GM19238 (cell line): ENCODE data around the gene CPNE4.
"Not testable (repeated sequence)": the region's sequence is repeated elsewhere in the genome, so short reads cannot be mapped to it uniquely, and the experiment has no call there.

ENCODE experiments used
- DNase-seq: peaks from one replicate; pipeline ENCODE4 v3.0.0; 2011; ENCODE audit warnings: low spot score; ENCODE audit not compliant: insufficient read length

CPNE4 gene

DNA sequence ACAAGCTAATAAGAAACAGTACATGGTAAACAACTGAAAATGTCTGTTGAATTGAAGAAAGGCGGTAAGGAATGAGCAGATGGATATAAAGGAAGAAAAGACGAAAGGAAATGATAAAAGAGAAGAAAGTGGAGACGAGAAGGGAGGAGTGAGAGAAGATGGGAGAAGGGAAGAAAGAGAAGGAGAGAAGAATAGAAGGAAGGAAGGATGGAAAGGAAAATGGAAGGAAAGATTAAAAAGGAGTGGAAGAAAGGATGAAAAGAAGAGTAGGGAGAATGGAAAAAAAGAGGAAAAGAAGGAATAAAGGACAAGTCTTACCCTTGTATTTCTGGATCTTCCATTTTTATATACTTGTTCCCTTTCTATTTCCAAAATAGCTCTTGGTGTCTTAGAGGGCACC, 17.7 kb downstream of the CPNE4 start:
- DNase-seq: no peak

DNA sequence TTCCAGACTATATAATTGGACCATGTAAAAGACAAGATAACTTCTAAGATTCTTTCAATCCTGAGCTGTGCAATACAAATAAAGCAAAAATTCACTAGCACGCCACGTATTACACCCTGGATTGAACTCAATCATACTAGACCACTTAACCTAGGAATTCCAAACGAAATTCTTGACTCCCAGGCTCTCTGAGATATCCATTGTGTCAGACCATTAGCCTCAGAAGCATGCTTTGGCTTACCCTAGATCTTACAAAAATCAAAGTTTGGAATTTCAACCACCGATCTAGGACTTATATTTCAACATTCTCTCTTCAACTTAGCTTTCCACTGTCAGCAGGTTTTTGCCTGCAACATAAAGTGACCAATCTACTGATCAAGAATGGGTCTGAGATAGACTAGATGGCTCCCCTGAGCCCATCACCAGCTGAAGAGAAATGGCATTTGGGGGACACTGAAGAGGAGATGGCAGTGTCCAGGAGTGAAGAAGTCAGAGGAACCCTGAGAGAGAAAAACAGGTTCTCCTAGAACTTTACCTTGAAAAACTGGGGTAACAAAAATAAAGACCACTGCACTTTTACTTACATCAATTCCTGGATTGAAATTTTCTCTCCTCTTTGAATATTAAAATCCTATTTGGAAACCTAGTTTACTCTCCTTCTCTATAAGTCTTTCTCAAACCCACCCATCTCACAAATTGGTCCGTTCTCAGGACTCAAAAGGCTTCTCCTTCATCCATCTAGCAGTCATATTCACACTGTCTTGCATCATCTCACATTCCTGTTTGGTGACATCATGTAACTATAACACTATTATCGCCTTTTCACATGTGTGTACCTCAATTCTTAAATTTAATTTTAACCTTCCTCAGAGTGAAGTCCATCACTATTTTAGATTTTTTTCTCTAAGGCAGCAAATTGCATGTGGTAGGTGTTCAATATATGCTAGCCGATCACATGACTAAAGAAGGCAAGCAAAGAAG, 18.5 kb downstream of the CPNE4 start:
- no peak for DNase-seq

DNA sequence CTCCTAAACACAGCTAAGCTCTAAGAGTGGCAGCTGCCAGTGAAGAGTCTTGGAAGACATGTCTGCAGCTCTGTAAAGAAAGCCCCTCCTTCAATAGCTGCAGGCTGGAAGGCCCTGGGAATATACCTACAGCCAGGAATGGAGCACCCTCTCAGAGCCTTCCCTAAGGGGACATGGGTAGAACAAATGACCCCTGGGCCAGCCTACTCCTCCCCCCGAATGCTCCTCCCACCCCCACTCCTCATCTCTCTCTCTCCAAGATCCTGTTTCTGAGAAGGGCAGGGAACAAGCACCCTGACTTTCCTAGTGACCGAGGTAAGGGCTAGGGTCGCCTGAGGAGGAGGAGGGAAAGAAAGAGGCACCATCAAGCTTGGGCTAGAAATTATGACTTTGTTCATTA, 20.7 kb downstream of the CPNE4 start:
- DNase-seq: no peak

DNA sequence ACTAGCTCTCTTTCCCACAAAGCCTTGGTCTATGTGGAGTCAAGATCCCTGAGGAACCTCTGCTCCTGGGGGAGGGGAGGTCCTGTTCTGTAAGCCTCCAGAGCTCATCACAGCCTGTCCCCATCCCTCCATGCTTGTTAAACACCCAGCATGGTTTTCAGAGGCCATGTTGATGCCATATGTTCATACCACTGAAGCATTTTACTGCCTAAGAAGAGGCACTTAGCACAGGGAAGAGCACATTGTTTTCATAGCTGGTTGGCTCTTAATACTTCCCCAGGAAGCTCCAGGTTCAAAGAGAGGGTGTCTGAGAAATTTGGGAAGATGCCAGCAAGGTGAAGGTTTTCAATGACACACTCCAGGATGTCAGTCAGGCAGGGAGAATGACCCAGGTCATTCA, 25.6 kb downstream of the CPNE4 start:
- no peak for DNase-seq

DNA sequence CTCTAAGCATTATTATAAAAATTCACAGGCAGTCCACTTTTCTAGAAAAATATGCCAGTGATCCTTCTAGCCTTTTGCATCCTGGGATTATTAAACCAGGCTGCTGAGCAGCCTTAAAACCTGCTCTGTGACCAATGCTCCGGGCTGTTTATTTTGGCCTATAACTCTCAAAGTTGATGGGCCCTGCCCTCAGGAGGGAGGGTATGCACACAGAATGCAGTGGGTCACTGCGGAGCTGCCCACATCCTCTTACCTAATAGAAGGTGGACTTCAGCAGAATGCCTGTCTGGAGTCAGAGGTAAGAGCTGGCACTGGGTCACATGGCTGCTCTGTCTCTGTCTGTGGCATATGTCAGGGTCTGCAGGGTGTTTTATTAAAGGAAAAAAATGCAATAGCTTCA, 26.0 kb downstream of the CPNE4 start:
- DNase-seq: no peak

DNA sequence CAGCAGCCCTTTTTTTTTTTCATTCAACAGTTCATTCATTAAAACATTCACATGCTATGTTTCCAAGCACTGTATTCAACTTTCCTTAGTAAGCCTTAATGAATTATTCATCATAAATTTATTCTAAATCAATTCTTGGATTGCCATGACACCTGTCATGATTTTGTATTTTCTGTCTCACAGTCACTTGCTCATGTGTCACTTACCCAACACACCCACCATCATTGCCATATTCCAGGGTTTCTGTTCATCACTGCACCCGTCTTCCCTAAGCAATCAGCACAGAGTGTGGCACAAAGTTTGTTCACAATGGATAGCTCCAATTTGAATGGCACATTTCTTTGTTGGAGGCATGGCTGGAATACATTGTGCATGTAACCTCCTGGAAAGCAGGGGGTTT, 27.2 kb downstream of the CPNE4 start:
- DNase-seq: no peak

DNA sequence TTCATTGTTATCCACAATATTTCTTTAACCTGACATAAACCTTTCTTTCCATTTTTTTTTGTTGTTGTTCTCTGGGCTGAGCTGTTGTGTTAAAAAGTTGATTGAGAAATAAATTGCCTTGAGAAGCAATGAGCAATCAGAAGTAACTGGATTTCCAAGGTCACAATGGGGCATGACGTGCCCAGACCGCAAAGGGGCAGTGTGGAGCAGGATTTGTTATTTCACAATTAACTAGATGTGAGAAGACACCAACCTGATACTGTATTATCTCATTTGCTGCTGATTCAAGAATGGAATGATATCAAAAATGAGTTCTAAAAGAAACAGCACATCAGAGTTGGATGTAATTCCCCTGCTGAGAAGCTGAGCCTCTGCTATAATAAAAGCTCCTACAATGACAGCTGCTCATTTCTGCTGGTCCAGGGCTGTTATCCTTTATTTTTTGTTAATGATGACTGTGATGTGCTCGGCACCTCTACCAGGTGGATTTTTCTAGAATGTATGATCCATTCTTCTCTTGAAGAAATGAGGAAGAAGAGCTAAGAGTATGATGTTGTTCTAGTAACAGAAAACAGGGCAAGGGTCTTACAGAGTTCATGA, 28.1 kb downstream of the CPNE4 start:
- no peak for DNase-seq

DNA sequence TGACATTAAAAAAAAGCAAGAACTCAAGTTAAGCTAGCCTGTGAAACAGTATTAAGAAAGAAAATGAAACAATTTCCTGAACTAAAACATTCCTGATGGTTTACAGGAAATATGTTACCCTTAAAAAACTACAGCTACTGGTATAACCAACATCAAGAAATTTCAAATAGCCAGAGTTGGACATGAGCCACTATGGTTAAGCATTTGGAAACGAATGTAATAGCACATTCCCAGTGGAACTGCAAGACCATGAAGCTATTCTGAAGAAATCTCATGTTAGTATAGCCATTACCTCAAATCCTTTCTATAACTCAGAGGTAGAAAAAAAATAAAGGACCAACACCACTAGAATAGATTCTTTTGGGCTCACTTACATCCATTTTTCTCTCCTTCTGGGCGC, 30.2 kb downstream of the CPNE4 start:
- DNase-seq: no peak

DNA sequence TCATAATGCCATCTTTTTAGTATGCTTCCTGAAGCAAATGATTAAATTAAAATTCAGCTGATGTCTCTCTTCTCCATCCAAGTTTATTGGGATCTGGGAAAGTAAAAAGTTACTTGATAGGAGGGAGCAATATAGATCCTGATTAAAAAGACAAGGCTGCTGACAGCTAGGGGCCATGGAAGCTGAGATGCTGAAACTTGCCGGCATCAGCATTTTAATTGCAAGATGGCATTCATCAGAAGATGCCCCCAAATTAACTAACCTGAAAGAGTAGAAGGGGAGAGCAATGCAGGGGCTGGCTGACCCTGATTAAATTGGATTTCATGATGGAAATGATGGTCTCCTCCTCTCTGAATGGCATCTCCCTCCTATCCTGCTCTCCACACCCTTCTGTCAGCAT, 31.1 kb downstream of the CPNE4 start:
- DNase-seq: no peak

DNA sequence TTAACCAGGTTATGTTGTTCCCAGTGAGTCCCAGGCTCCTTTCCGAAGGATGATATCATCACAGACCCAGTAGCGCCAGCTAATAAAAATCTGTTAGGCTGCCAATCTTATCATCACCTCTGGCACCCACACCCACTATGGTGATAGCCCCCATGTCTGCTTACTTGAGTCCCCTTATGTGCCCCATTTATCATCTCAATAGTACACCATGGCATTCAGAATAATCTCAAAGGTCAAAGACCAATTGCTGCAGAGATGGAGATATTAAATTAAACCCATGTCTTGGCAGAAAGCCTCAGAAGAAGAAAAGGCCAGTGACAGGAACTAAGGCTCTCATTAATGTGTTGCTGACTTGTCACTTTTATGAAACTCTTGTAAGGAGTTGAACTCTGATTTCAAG, 32.8 kb downstream of the CPNE4 start:
- DNase-seq: no peak

DNA sequence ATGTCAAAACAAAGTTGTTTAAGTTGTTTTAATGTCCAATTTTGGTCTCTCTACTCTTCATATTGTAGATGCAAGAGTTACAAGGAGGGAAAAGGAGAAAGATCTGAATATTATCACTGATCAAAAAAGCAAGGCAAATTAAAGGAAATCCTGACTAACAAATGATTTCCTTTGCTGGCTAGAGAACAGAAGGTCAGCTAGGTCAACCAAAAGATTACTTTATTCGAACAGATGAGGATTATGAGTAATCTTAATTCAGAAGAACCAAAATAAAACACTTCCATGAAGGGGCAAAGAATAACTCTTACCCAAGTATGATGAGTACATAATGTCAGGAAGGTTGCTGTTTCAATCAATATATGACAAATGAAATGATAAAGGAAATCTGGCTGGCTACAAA, 33.8 kb downstream of the CPNE4 start:
- DNase-seq: no peak

DNA sequence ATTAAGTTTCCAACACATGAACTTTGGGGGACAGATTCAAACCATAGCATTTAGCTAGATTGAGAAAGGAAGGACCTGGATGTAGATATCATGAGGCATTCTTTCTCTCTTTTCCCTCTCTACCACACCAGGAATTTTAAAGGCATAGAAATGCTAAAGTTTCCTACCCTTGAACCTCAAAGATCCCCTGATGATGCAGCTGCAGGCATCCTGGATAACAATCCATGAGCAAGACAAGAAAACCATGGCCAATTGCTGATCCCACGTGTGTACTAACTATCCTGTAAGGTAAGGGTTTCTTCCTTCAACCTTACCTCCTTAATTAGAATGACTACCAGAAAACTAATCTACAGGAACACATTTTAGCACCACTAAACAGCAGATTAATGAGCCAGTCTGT, 36.8 kb downstream of the CPNE4 start:
- DNase-seq: no peak

DNA sequence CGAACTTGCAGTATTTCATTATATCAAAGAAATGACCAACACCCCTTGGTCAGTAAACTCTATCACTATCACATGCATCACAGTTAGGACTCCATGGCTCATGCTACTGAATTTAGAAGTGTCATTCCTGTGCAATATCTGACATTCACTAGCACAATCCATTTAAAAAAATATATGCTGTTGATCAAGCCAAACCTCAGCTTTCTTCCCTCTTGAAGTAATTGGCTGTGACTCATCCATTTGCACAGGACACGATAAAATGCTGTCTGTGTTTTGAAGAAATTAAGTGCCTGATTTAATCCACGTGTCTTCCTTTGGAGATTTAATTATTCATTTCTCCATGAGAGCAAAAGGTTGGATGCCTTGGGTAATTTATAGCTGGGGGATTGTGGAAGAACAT, 38.9 kb downstream of the CPNE4 start:
- no peak for DNase-seq

DNA sequence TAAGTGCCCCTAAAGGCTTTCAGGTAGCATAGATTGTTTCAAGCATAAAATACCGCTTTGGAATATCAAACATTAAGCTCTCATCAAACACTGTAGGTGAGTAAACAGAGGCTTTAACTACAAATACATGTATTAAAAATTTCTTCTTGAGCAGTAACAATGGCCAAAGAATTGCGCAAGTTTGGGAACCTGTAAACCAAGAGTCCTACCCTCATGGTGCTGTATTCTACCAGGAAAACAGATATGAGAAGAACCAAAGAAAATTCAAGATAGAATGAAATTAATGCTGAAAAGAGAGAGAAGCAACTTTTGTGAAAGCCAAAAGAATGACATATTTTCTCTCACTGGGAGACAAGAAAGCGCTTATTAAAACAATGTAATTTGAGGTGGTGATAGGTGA, 45.5 kb downstream of the CPNE4 start:
- no peak for DNase-seq

DNA sequence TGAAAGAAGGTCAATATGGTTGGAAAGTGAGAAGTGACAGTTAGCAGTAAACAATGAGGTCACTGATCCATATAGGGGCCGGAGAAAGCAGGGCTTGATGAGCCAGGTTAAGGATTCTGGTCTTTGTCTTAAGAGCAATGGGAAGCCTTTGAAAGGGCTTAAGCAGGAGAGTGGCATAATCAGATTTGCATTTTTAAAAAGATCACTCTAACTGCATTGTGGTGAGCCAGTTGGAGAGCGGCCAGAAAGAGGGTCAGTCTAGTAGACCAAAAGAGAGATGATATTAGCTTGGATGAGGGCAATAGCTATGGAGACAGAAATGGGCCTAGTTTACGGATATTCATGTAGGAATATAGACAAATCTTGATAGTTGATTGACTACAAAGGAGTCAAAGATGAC, 46.6 kb downstream of the CPNE4 start:
- no peak for DNase-seq

DNA sequence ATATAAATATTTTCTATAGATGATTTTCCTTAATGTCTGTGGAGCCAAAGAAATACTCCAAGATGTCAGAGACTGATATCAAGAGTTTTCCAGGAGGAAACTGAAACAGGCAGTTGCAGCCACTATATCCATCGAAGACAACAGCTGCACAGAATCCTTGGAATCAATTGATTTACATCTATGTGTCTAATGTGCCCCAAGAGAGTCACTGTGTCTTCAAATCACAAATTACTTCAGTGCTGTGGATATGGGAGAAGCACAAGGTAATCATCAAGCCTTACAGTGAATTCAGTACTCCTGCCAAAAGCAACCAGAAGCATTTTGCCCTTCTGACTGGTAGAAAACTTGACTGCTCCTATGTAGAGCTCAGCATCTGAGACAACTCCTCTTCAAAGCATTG, 51.1 kb downstream of the CPNE4 start:
- no peak for DNase-seq

DNA sequence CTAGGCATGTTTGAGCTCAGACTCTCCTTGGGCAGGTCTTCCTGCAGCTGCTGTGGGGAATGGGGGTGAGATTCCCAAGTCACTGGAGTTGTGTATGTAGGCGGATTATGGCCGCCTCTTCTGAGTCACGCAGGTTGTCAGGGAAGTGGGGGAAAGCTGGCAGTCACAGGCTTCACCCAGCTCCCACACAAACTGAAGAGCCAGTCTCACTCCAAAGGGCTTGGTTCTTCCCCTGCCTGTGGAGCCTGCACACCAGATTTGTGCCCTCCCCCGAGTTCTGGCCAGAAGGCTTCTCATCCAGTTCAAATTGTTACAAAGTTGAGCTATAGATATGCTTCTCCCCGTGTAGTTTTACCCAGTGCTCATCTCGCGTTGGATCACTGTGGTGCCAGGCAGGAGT, 53.5 kb downstream of the CPNE4 start:
- DNase-seq: no peak

DNA sequence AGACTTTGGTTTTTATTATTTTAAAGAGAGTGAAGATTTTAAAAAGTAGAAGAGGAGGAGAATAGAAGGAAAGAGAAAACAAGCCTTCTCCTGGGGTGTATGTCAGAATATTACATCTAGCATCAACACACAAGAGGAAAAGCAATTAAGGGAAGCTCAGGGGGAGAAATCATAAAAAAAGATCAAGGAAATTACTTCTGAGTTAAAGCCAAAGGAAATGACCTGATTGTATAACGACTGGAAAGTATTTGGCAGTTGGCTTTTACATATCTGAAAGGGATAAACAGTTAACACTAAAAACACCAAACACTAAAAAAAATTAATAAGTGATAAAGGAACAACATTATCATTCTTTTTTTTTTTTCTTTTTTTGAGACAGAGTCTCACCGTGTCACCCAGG, 58.4 kb downstream of the CPNE4 start:
- no peak for DNase-seq

DNA sequence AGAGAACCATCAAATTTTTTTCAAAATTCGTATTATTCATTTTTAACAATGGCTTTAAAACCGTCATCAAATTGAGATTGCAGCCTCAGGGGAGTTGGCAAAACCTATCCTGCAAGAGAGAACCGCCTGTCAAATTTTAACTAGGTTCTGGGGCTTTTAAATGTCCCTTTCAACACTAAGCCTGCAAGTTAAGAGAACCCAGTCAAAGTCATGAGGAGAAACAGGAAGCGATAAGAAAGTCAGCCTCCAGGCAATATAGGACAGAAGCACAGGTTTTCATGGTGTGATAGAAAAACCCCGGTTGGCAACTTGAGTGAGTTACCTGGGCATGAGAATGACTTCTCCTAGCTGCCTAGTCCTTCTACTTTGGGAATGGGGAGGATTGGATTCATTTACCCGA, 59.8 kb downstream of the CPNE4 start:
- DNase-seq: no peak

DNA sequence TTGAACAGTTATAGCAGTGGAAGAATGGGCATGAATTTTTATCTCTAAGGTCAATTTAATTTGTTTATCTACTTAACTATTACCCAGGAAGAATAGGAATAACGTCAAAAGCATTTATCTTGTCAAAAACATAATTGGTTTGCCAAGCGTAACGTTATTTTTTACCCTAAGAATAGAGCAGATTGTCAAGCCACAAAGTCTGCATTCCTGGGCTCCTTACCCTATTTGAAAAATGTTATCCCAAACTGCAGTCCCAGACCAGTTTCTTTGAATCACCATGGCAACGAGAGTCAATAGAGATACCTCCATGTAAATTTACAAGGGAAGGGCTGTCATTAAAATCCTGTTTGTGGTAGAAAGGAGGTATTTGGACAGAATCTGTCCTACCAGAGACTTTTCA, 61.1 kb downstream of the CPNE4 start:
- no peak for DNase-seq

DNA sequence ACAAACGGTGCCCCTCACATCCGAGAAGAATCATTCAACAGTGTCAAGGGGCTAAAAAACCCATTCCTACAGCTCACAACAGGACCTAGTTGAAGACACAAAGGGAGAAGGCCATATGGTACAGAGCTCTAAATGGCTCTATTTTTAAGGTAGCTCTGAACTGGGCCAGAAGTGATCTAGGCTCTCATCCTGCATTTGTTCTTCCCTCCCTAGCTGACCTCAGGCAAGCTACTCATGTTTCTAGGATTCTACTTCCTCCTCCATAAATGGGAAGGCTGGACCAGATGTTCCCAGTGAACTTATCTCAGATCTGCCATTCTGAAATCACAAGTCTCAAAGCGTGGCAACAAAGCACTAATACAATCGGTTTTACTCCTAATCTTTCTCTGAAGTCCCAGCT, 62.3 kb downstream of the CPNE4 start:
- no peak for DNase-seq

DNA sequence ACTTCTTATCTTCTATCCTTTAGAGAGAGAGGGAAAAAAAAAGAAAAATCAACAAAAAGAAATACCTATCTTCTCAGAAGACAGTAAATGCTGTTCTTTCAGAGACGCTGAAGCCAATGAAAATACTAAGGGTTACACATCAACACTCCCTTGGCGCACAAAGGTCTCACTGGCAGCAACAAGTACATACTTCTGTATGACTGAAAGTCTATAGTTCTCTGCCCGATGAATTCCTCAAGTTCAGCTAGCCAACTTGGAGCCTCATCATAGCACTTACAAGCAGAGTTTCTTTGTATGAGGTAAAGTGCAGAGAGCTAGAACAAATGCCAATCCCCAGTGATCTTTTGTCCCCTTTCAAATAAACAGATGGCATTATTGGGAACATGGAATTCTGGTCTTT, 62.7 kb downstream of the CPNE4 start:
- no peak for DNase-seq

DNA sequence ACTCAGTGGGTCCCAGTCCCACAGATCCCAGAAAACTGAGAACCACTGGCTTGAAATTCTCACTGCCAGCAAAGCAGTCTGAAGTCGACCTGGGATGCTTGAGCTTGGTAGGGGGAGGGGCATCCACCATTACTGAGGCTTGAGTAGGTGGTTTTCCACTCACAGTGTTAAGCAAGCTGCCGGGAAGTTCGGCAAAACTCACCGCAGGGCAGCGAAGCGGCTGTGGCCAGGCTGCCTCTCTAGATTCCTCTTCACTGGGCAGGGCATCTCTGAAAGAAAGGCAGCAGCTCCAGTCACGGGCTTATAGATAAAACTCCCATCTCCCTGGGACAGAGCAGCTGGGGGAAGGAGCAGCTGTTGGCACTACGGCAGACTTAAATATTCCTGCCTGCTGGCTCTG, 71.4 kb downstream of the CPNE4 start:
- DNase-seq: not testable (repeated sequence)
